Measurements from ENCODE around the gene SEC23B. TPM values are rescaled to one million over a fixed set of nuclear protein-coding genes. Genes with fewer than 3 reads are reported as not detected.

Gene SEC23B
- total and polyA plus RNA-seq, 10 of the 15 experiments (the other 5 are each of a cell fraction or from before 2014, with no cell fraction given): 49.1 to 121 (median 75.6) TPM

DNA sequence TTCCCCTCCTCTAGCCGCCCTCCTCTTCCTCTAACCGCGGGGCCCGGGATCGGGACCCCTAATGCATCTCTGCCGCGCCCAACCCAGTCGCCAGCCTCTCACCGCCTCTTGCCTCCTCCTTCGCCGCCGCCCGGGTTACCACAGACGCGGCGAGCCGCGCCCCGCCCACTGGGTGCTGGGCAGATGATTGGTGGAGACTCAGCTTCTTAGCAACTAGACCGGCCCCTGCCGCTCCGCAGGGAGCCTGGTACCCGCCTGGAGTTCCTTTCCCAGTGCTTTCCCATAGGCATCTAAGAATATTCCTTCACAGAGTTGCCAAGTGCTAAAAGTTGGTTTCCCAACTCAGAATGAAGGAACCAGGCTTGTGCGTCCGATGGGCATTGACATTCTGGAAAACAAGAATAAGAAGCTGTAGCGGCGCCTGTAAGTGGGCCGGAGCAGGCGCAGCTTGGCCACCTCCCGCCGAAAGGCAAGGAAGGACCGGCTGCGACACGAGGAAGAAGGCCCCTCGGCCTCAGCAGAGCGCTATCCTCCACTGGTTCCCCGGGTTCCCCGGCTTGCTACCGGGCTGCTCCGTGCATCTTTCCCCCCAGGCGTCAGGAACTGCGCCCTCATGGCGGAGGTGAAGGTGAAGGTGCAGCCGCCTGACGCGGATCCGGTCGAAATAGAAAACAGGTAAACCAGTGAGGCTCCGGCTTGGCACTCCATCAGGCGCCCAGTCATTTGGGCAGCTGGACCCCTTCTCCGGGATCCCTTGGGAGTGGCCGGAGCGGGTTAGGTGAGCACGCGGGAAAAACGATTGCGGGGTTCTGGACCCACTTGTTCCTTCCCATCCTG is 40.6 kb upstream of the SEC23B start, which contains the start of the genes DZANK1 and POLR3F (continued):
- TF ChIP-seq, protein P1, sequence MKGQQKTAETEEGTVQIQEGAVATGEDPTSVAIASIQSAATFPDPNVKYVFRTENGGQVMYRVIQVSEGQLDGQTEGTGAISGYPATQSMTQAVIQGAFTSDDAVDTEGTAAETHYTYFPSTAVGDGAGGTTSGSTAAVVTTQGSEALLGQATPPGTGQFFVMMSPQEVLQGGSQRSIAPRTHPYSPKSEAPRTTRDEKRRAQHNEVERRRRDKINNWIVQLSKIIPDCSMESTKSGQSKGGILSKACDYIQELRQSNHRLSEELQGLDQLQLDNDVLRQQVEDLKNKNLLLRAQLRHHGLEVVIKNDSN (IDR thresholded peaks at IDR 0.05; ENCODE audit: borderline replicate concordance, extremely low read length, insufficient read depth, low read depth, low read length): no peak
- TF ChIP-seq CREB1 (IDR thresholded peaks at IDR 0.05; ENCODE audit: low read depth) (peak; percentile 70), POLR2AphosphoS5 (IDR thresholded peaks at IDR 0.05; ENCODE audit: low read length) (peak; percentile 77; the same call in 1 of the 2 replicates), ATF7 (IDR thresholded peaks at IDR 0.05; ENCODE audit: low read depth) (0 out of 2 replicates have a peak, but pooled peaks have one; percentile 36), CHD2 (IDR thresholded peaks at IDR 0.05; ENCODE audit: borderline replicate concordance, low read depth, low read length) (peak; percentile 50; the same call in 1 of the 2 replicates), EP300 (IDR thresholded peaks at IDR 0.05; ENCODE audit: borderline replicate concordance in 1 of 2, control insufficient read depth in 1 of 2, low read depth in 2 of 2, low read length in 2 of 2) (no peak), GATAD2B (conservative IDR thresholded peaks at IDR 0.05; ENCODE audit: low read depth) (peak; percentile 43; the same call in 1 of the 2 replicates), SUZ12 (IDR thresholded peaks at IDR 0.05; ENCODE audit: unreplicated experiment) (no peak), TCF12 (IDR thresholded peaks at IDR 0.05; ENCODE audit: low read depth, low read length) (no peak), FOXK2 (IDR thresholded peaks at IDR 0.05) (peak; percentile 35; the same call in 1 of the 2 replicates), ZNF207 (IDR thresholded peaks at IDR 0.05; ENCODE audit: borderline replicate concordance) (peak; percentile 94), SREBF2 (IDR thresholded peaks at IDR 0.05; ENCODE audit: low read length) (no peak), TAF1 (IDR thresholded peaks at IDR 0.05; ENCODE audit: borderline replicate concordance, low read depth, low read length) (0 out of 2 replicates have a peak, but pooled peaks have one; percentile 51), STAT3 (IDR thresholded peaks at IDR 0.05; ENCODE audit: low read depth, low read length) (no peak), YY1 (IDR thresholded peaks at IDR 0.05; ENCODE audit: low read depth, low read length) (peak; percentile 48), EZH2 (IDR thresholded peaks at IDR 0.05; ENCODE audit: borderline replicate concordance, control insufficient read depth, low read depth, low read length) (no peak), POLR2A (IDR thresholded peaks at IDR 0.05; ENCODE audit: low read depth, low read length) (peak; percentile 86), IKZF1 (conservative IDR thresholded peaks at IDR 0.05) (peak; percentile 100), NR2F1 (conservative IDR thresholded peaks at IDR 0.05) (no peak), POLR2AphosphoS2 (IDR thresholded peaks at IDR 0.05; ENCODE audit: low read depth, low read length) (no peak), SMC3 (IDR thresholded peaks at IDR 0.05; ENCODE audit: borderline replicate concordance, low read length) (no peak), HDAC2 (IDR thresholded peaks at IDR 0.05) (no peak; the same call in 1 of the 2 replicates), NR2C1 (IDR thresholded peaks at IDR 0.05) (no peak), PAX8 (IDR thresholded peaks at IDR 0.05) (no peak), EED (IDR thresholded peaks at IDR 0.05; ENCODE audit: low read depth) (peak; percentile 93)
- TF ChIP-seq, protein P2, sequence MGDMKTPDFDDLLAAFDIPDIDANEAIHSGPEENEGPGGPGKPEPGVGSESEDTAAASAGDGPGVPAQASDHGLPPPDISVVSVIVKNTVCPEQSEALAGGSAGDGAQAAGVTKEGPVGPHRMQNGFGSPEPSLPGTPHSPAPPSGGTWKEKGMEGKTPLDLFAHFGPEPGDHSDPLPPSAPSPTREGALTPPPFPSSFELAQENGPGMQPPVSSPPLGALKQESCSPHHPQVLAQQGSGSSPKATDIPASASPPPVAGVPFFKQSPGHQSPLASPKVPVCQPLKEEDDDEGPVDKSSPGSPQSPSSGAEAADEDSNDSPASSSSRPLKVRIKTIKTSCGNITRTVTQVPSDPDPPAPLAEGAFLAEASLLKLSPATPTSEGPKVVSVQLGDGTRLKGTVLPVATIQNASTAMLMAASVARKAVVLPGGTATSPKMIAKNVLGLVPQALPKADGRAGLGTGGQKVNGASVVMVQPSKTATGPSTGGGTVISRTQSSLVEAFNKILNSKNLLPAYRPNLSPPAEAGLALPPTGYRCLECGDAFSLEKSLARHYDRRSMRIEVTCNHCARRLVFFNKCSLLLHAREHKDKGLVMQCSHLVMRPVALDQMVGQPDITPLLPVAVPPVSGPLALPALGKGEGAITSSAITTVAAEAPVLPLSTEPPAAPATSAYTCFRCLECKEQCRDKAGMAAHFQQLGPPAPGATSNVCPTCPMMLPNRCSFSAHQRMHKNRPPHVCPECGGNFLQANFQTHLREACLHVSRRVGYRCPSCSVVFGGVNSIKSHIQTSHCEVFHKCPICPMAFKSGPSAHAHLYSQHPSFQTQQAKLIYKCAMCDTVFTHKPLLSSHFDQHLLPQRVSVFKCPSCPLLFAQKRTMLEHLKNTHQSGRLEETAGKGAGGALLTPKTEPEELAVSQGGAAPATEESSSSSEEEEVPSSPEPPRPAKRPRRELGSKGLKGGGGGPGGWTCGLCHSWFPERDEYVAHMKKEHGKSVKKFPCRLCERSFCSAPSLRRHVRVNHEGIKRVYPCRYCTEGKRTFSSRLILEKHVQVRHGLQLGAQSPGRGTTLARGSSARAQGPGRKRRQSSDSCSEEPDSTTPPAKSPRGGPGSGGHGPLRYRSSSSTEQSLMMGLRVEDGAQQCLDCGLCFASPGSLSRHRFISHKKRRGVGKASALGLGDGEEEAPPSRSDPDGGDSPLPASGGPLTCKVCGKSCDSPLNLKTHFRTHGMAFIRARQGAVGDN (IDR thresholded peaks at IDR 0.05): no peak
- TF ChIP-seq, protein P3, sequence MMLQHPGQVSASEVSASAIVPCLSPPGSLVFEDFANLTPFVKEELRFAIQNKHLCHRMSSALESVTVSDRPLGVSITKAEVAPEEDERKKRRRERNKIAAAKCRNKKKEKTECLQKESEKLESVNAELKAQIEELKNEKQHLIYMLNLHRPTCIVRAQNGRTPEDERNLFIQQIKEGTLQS (IDR thresholded peaks at IDR 0.05; ENCODE audit: borderline replicate concordance, extremely low read depth, low read depth, low read length): peak; percentile 92
